ENCODE measurements around the gene PHETA2. TPM values are rescaled to one million over a fixed set of nuclear protein-coding genes. Genes with fewer than 3 reads are reported as not detected.

Gene PHETA2
- total and polyA plus RNA-seq, 7 donors, result 13.2 to 18.0 (median 14.6) TPM

DNA sequence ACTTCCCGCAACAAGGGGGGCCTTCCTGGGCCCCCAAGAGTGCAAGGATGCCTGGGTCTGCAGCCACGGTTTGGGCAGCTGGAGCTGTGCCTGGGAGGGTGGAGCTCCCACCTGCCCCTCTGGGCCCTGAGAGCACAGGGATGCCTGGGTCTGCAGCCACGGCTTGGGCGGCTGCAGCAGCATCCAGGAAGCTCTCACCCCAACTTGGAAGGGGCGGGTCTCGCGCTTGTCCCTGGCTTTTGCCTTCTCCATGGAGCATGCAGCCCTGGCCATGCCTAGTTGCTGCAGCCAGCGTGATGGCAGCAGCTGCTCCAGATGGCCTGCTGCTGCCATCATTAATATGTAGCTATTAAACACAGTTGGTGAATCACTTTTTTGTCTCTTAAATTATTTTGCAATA, 38.8 kb upstream of the PHETA2 start:
- no peaks in the 10 kb centered on the region for H3K27me3 ChIP-seq
- no peaks in the 10 kb centered on the region for H3K4me1 ChIP-seq
- 94 to 95% methylated on average over 8 of the region's 8 CpGs for WGBS, 2 donors
- peaks cover 0 to 5% (median 0%) of the 10 kb centered on the region in 4 donors for H3K9me3 ChIP-seq
- H3K36me3 ChIP-seq, result no peaks in the 10 kb centered on the region
- intact Hi-C loops (cut with DNase I), result no loop called here
- H3K27ac ChIP-seq, result no peak overlapping the region
- no peak for DNase-seq
- H3K4me3 ChIP-seq, result no peak overlapping the region
- TF ChIP-seq, protein P1, sequence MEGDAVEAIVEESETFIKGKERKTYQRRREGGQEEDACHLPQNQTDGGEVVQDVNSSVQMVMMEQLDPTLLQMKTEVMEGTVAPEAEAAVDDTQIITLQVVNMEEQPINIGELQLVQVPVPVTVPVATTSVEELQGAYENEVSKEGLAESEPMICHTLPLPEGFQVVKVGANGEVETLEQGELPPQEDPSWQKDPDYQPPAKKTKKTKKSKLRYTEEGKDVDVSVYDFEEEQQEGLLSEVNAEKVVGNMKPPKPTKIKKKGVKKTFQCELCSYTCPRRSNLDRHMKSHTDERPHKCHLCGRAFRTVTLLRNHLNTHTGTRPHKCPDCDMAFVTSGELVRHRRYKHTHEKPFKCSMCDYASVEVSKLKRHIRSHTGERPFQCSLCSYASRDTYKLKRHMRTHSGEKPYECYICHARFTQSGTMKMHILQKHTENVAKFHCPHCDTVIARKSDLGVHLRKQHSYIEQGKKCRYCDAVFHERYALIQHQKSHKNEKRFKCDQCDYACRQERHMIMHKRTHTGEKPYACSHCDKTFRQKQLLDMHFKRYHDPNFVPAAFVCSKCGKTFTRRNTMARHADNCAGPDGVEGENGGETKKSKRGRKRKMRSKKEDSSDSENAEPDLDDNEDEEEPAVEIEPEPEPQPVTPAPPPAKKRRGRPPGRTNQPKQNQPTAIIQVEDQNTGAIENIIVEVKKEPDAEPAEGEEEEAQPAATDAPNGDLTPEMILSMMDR (IDR thresholded peaks at IDR 0.05), result no peak
- TF ChIP-seq POLR2A (IDR thresholded peaks at IDR 0.05), result no peak
- no peak for TF ChIP-seq POLR2AphosphoS5 (IDR thresholded peaks at IDR 0.05)
- TF ChIP-seq EP300 (IDR thresholded peaks at IDR 0.05), result no peak

DNA sequence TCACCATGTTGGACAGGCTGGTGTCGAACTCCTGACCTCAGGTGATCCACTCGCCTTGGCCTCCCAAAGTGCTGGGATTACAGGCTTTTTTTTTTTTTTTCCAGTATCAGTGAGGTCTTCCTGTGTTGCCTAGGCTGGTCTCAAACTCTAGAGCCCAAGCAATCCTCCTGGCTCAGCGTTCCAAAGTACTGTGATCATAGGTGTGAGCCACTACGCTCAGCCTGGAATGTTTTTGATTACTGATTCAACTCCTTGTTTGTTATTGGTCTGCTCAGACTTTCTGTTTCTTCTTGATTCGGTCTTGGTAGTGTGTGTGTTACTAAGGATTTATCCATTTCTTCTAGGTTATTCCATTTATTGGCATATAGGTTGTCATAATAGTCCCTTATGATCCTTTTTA, 34.8 kb upstream of the PHETA2 start:
- intact Hi-C loops (cut with DNase I), result no loop called here
- no peaks in the 10 kb centered on the region for H3K4me1 ChIP-seq
- H3K36me3 ChIP-seq, result no peaks in the 10 kb centered on the region
- H3K4me3 ChIP-seq, result no peak overlapping the region
- H3K27ac ChIP-seq, result no peak overlapping the region
- WGBS, 2 donors, result 96 to 97% methylated on average over 5 of the region's 5 CpGs
- TF ChIP-seq, protein P1 (IDR thresholded peaks at IDR 0.05), result no peak
- TF ChIP-seq POLR2AphosphoS5 (IDR thresholded peaks at IDR 0.05) (no peak), POLR2A (IDR thresholded peaks at IDR 0.05) (no peak), EP300 (IDR thresholded peaks at IDR 0.05) (no peak)
- peaks cover 0 to 9% (median 0%) of the 10 kb centered on the region in 4 donors for H3K9me3 ChIP-seq
- no peak for DNase-seq
- H3K27me3 ChIP-seq, result no peaks in the 10 kb centered on the region

DNA sequence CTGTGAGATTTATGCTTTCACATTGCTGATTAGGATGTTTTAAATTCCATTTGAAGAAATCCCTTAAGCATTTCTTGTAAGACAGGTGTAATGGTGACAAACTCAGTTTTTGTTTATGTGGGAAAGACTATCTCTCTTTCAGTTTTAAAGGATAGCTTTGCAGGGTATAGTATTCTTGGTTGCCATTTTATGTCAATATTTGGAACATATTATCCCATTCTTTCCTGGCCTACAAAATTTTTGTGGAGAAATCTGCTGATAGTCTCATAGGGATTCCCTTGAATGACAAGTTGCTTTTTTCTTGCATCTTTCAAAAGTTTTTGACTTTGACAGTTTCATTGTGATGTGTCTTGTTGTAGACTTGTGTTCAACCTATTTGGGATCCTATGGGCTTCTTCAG, 32.3 kb upstream of the PHETA2 start:
- Histone ChIP-seq H3K27ac (no peak overlapping the region), H3K4me1 (no peaks in the 10 kb centered on the region), H3K9me3 (peaks cover 0 to 9% (median 0%) of the 10 kb centered on the region in 4 donors), H3K36me3 (no peaks in the 10 kb centered on the region), H3K27me3 (no peaks in the 10 kb centered on the region), H3K4me3 (no peak overlapping the region)
- no peak for DNase-seq
- intact Hi-C loops (cut with DNase I), result no loop called here
- TF ChIP-seq EP300 (IDR thresholded peaks at IDR 0.05) (no peak), POLR2AphosphoS5 (IDR thresholded peaks at IDR 0.05) (no peak), POLR2A (IDR thresholded peaks at IDR 0.05) (no peak)
- TF ChIP-seq, protein P1 (IDR thresholded peaks at IDR 0.05), result no peak

DNA sequence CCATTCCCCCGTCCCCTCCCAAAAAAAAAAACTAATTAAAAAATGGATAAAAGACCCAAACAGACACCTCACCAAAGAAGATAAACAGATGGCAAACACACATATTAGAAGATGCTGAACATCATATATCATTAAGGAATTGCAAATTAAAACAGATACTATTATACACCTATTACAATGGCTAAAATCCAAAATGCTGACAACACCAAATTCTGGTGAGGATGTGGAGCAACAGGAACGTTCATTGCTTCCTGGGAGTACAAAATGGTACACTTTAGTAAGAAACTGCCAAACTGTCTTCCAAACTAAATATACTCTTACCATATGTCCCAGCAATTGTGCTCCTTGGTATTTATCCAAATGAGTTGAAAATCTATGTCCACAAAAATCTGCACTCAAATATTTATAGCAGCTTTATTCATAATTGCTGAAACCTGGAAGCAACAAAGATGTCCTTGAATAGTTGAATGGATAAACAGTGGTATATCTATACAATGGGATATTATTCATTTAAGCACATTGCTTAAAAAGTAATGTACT, 23.3 kb upstream of the PHETA2 start:
- WGBS, 2 donors, result 80 to 83% methylated on average over 2 of the region's 2 CpGs
- no peaks in the 10 kb centered on the region for H3K36me3 ChIP-seq

More for the DNA sequence above, 23.3 kb upstream of the PHETA2 start:
- no peak for DNase-seq
- Histone ChIP-seq H3K4me3 (no peak overlapping the region), H3K27ac (no peak overlapping the region), H3K9me3 (no peaks in the 10 kb centered on the region), H3K4me1 (no peaks in the 10 kb centered on the region), H3K27me3 (no peaks in the 10 kb centered on the region)
- TF ChIP-seq EP300 (IDR thresholded peaks at IDR 0.05) (no peak), POLR2A (IDR thresholded peaks at IDR 0.05) (no peak), POLR2AphosphoS5 (IDR thresholded peaks at IDR 0.05) (no peak)
- TF ChIP-seq, protein P1 (IDR thresholded peaks at IDR 0.05), result no peak
- intact Hi-C loops (cut with DNase I), result no loop called here

Measured in sigmoid colon (tissue), 7 donors.